Stimulated activated CD8-positive, alpha-beta memory T cell treated with anti-CD3 and anti-CD28 coated beads, Interleukin-15, amount 100 ng/mL, for 24 hours (primary cell): Measurements from ENCODE around the gene LRCH4.

Experiments
- DNase-seq: peaks from one replicate; pipeline ENCODE4 v3.0.0-alpha.2; 2020; ENCODE audit warnings: low read depth

LRCH4 gene, protein sequence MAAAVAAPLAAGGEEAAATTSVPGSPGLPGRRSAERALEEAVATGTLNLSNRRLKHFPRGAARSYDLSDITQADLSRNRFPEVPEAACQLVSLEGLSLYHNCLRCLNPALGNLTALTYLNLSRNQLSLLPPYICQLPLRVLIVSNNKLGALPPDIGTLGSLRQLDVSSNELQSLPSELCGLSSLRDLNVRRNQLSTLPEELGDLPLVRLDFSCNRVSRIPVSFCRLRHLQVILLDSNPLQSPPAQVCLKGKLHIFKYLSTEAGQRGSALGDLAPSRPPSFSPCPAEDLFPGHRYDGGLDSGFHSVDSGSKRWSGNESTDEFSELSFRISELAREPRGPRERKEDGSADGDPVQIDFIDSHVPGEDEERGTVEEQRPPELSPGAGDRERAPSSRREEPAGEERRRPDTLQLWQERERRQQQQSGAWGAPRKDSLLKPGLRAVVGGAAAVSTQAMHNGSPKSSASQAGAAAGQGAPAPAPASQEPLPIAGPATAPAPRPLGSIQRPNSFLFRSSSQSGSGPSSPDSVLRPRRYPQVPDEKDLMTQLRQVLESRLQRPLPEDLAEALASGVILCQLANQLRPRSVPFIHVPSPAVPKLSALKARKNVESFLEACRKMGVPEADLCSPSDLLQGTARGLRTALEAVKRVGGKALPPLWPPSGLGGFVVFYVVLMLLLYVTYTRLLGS

DNA sequence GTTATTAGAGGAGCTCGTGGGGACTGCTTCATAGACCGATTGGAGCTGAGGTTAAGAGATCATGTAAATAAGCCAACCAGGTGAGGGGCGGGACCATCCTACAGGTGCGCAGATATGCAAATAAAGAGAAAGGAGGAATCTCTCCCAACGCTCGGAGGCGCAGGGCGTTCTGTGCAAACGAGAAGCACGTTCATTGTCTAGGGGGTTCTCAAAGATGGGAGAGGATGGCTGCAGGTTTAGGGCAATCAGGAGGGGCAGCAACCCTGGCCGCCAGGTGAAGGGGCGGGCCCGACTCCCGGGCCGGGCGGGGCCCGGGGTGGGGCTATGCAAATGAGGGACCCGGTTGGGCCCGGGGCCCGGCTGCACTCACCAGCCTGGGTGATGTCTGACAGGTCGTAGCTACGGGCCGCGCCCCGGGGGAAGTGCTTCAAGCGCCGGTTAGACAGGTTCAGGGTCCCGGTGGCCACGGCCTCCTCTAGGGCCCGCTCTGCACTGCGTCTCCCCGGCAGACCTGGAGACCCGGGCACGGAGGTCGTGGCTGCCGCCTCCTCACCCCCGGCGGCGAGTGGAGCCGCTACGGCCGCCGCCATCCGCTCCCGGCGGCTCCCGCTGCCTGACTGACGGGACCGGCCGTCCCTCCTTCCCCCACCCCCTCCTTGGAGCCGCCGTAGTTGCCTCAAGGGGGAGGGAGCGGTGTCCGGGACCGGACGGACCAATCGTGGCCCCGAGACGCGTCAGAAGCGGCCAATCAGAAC lies at the start of gene LRCH4:
Gene LRCH4, minus strand, starts transcription at position 619 of the 755 bp plus-strand sequence. Its CDS starts 29 bp downstream, at position 590.
- DNase-seq: peak; percentile 36

GRCh38 chr7:100632951-100633717 lies 47.2 kb upstream of the LRCH4 start:
- DNase-seq: peak; percentile 21

- DNase-seq: no peak
Observed at GRCh38 chr7:100630066-100630465, 44.1 kb upstream of the LRCH4 start.

- DNase-seq: no peak
Observed at GRCh38 chr7:100629117-100629716, 43.3 kb upstream of the LRCH4 start.

DNA sequence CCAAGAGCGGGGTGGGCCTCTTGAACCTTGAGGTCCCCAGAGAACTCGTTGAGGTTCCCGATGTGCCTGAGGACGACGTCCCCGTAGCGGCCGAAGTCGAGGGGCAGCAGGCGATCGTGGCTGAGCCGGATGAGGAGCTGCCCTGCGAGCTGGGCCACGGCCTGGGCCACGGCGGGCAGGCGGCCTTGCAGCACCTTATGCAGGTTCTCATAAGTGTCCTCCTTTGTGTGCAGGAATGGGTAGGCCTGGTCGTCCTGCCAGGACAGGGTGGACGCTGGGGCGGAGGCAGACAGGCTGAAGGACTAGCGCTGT lies 41.3 kb upstream of the LRCH4 start:
- no peak for DNase-seq

- DNase-seq: peak; percentile 71
Observed at GRCh38 chr7:100626530-100627237, 40.8 kb upstream of the LRCH4 start.

DNA sequence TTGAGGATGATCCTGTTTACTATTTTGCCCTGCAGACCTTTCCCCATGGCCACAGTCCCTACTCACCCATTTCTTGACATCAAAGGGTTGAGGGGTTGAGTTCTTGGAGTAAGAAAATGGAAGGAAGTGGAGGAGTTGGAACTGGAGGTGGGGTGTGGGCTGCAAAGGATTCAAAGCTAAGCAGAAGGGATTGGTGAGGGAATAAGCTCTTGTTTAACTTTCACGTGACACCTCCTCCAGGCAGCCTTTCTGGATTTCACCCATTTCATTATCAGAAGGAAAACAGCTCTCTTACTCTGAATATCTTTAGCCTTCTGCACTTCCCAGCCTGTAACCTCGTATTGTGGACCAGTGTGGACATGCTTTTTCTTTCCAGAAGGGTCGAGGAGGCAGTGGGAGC lies 40.1 kb upstream of the LRCH4 start:
- no peak for DNase-seq

- DNase-seq: no peak
Observed at GRCh38 chr7:100623951-100624824, 38.3 kb upstream of the LRCH4 start.

DNA sequence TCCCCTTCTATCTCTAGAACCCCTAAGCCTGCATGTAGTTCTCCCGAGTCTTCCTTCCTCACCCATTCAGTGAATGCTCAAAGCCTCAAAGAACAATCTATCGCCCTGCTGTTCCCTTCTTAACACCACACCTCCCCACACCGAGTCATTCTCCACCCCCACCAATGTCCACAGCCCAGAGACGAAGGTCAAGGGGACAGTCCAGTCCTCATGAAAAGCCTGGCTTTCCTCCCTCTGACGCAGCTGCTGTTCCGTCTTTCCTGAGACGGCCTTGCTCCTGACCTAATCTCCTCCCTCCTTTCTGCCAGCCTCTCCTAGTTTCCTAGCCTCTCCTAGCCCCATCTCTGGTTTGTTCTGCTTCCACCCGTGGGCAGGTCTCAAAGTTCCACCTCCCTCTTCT lies 35.6 kb upstream of the LRCH4 start:
- no peak for DNase-seq

DNA sequence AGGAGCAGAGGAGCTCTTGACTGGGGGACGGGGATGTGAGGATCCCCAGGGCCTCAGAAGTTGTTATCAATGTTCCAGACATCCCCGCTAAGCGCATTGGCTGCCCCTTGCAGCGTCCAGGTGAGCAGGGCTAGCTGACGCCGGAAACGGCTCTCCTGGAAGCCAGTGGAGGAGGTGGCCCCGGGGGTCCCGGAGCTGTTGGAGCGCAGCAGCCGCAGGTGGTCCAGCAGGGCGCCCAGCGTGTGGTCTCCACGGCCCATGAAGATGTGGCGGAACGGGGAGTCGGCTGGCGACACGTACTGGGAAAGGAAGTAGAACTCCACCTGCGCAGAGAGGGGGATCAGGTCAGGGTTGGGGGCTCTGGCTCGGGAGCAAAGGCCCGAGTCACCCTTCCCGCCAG lies 34.9 kb upstream of the LRCH4 start:
- DNase-seq: no peak

GRCh38 chr7:100620239-100620638 lies 34.3 kb upstream of the LRCH4 start:
- no peak for DNase-seq

DNA sequence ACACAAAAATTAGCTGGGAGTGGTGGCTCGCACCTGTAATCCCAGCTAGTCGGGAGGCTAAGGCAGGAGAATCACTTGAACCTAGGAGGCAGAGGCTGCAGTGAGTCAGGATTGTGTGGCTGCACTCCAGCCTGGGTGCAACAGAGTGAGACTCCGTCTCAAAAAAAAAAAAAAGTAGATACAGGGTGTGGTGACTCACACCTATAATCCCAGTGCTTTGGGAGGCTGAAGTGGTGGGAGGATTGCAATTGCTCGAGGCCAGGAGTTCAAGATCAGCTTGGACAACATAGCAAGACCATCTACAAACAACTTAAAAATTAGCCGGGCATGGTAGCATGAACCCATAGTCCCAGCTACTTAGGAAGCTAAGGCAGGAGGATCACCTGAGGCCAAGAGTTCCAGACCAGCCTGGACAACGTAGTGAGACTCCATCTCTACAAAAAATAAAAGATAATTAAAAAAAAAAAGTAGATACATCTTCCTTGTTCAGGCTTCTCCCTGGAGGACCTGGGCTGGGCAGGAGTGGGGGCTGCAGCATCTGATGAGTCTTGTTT lies 28.5 kb upstream of the LRCH4 start:
- no peak for DNase-seq

DNA sequence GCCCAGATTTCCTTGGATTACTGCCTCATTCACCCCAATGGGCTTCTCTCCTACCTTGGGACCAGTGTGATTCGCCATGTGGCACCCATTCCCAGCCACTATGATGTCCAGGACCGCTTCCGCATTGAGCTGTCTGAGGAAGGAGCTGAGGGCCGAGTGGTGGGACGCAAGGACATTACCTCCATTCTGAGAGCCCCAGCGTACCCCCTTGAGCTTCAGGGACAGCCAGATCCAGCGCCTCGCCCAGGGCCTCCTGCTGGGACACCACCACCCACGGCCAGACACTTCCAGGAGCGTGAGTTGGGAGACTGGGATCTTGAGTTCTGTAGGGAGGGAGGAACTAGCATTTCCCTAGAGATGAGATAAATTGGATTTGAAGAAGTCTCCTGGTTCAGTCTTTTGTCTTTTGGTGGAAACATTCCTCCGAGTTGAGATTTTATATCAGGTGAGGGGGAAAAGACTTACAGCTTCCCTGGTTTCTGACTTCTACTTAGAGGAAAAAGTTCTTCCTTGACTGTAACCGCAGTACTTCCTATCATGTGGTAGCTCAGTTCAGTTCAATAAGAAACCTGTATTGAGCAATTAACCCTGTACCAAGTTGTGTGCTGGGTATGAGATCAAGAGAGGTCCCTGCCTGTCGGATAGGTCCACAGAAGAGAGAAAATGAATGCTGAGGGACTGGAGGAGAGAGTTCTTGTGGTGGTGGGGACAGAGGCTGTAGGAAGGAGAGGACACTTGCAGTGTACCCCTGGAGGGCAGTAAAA lies 27.7 kb upstream of the LRCH4 start:
- DNase-seq: no peak

GRCh38 chr7:100612730-100613390 lies 26.9 kb upstream of the LRCH4 start:
- no peak for DNase-seq

- DNase-seq: peak; percentile 96
Observed at GRCh38 chr7:100611983-100612729, 26.2 kb upstream of the LRCH4 start, which contains the start of gene MOSPD3. MOSPD3 (plus strand) TSS chr7:100612540; CDS start chr7:100612792, 252 bp downstream.

DNA sequence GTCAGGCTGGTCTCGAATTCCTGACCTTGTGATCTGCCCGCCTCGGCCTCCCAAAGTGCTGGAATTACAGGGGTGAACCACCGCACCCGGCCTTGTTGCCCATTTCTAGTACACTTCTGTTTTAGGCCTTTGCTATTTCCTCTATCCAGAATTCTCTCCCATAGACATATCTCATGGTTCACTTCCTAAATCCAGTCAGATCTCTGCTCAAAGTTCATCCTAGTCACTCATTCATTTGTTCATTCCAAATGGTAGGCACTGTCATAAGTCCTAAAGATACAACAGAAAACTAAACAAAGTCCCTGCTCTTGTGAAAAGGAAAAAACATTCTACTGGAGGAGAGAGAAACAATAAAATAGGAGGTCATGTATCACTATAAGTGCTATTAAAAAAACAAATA lies 24.0 kb upstream of the LRCH4 start:
- DNase-seq: no peak

GRCh38 chr7:100607111-100607510 lies 21.2 kb upstream of the LRCH4 start:
- DNase-seq: no peak

- no peak for DNase-seq
Observed at GRCh38 chr7:100606313-100606712, 20.4 kb upstream of the LRCH4 start.
